SJCRH30 (cell line): ENCODE results near the gene CDK11A. TPM values are rescaled to one million over a fixed set of nuclear protein-coding genes. Genes with fewer than 3 reads are reported as not detected.
A peak's percentile ranks its signal among the peaks of the same experiment; 100 is the strongest.
"Not testable (repeated sequence)": the region's sequence is repeated elsewhere in the genome, so short reads cannot be mapped to it uniquely, and the experiment has no call there.

ENCODE experiments used
- DNase-seq, 2 experiments: peaks; one replicate each; pipeline ENCODE4 v3.0.0-alpha.2; 2015 to 2020
- H3K27ac ChIP-seq: fragments of 250-450 bp; sonication (Bioruptor Pico); 2 replicates; pipeline ENCODE4 v1.5.1; 2020; ENCODE audit warnings: mild to moderate bottlenecking, moderate library complexity
- H3K27me3 ChIP-seq: fragments of 250-450 bp; sonication (Bioruptor Pico); 2 replicates; pipeline ENCODE4 v1.5.1; 2020; ENCODE audit warnings: mild to moderate bottlenecking, moderate library complexity
- H3K36me3 ChIP-seq: fragments of 250-450 bp; sonication (Bioruptor Pico); 2 replicates; pipeline ENCODE4 v1.5.1; 2020; ENCODE audit warnings: mild to moderate bottlenecking, moderate library complexity
- H3K4me1 ChIP-seq: fragments of 250-450 bp; sonication (Bioruptor Pico); 2 replicates; pipeline ENCODE4 v1.5.1; 2020; ENCODE audit warnings: mild to moderate bottlenecking, moderate library complexity
- H3K4me3 ChIP-seq: fragments of 250-450 bp; sonication (Bioruptor Pico); 2 replicates; pipeline ENCODE4 v1.5.1; 2020; ENCODE audit warnings: mild to moderate bottlenecking, moderate library complexity
- H3K9me3 ChIP-seq: fragments of 250-450 bp; sonication (Bioruptor Pico); replicated peaks from 2 replicates; pipeline ENCODE4 v1.5.1; 2020; ENCODE audit warnings: mild to moderate bottlenecking, moderate library complexity
- total RNA-seq: library from RNA; depleted of rRNA; stranded (reverse); fragments of >200 nt; shearing (Covaris generic); gene quantifications from 2 replicates; pipeline ENCODE4 v1.2.3, GENCODE V29; 2014

The CDK11A gene
- total RNA-seq, 1 experiment from 2014 or later: 29.4 TPM

DNA sequence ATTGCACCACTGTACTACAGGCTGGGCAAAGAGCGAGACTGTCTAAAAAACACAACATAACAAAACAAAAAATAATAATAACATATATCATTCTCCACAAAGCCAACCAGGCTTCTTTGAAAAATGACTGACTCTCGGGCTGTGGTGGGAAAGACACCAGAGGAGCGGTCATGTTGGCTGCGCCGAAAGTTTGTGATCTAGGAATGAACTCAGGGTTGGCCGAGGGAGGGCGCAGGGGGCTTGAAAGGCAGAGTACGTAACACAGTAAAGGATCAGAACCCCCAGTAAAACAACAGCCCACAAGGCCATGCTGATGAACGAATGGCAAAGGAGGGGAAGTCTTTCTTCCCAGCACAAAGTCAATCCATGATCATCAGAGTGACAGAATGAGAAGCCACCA is 36.3 kb downstream of the CDK11A start:
- DNase-seq: no peak
- Histone ChIP-seq H3K27ac (no peak overlapping the region), H3K27me3 (no peaks in the 10 kb centered on the region), H3K4me3 (no peak overlapping the region), H3K4me1 (no peaks in the 10 kb centered on the region), H3K9me3 (no peaks in the 10 kb centered on the region), H3K36me3 (0 out of 2 replicates have a peak, but pooled peaks cover 2% of the 10 kb centered on the region)

DNA sequence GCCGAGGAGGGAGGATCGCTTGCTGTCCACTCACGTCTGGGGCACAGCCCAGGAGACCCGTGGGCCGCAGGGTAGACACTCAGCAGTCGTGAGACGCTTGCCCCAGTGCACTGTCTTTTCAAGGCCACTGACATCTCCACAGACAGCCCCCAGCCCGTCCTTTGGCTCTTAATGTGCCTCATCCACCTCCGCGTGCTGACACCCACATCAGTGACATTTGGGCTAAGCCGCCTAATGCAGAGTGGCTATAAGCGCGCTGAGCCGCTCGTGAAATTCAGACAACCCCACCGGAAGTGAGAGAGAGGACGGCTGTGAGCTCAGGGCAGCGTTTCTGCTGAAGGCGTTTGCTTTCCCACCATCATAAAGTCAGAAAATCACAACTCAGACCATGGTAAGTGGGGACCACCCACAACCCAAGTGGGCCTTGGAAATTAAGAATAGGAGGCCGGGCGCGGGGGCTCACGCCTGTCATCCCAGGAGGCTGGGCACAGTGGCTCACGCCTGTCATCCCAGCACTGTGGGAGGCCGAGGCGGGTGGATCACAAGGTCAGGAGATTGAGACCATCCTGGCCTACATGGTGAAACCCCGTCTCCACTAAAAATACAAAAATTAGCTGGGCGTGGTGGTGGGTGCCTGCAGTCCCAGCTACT is 40.0 kb downstream of the CDK11A start:
- Histone ChIP-seq H3K9me3 (no peaks in the 10 kb centered on the region), H3K27ac (no peak overlapping the region), H3K36me3 (0 out of 2 replicates have a peak, but pooled peaks cover 2% of the 10 kb centered on the region), H3K4me3 (no peak overlapping the region), H3K27me3 (no peaks in the 10 kb centered on the region), H3K4me1 (no peaks in the 10 kb centered on the region)
- no peak for DNase-seq

GRCh38 chr1:1683104-1683905 is 40.9 kb downstream of the CDK11A start:
- H3K36me3 ChIP-seq: 0 out of 2 replicates have a peak, but pooled peaks cover 2% of the 10 kb centered on the region
- no peak overlapping the region for H3K27ac ChIP-seq
- H3K27me3 ChIP-seq: no peaks in the 10 kb centered on the region
- no peak overlapping the region for H3K4me3 ChIP-seq
- H3K9me3 ChIP-seq: no peaks in the 10 kb centered on the region
- no peak for DNase-seq
- H3K4me1 ChIP-seq: no peaks in the 10 kb centered on the region

DNA sequence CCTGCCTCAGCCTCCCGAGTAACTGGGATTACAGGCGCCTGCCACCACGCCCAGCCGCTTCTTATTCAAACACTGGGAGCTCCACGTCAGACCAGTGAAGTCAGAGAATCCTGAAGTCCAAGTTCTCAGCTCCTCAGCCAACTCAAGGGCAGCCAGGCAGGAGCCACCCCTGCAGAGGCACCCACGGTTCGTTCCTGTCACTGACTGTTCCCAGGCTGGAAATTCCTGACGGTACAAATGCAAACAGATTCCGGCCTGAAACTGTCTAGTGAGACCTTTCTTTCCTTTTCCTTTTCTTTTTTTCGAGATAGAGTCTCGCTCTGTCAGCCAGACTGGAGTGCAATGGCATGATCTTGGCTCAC is 43.3 kb downstream of the CDK11A start:
- Histone ChIP-seq H3K27me3 (no peaks in the 10 kb centered on the region), H3K27ac (no peak overlapping the region), H3K36me3 (0 out of 2 replicates have a peak, but pooled peaks cover 2% of the 10 kb centered on the region), H3K4me1 (no peaks in the 10 kb centered on the region), H3K9me3 (no peaks in the 10 kb centered on the region), H3K4me3 (no peak overlapping the region)
- no peak for DNase-seq

DNA sequence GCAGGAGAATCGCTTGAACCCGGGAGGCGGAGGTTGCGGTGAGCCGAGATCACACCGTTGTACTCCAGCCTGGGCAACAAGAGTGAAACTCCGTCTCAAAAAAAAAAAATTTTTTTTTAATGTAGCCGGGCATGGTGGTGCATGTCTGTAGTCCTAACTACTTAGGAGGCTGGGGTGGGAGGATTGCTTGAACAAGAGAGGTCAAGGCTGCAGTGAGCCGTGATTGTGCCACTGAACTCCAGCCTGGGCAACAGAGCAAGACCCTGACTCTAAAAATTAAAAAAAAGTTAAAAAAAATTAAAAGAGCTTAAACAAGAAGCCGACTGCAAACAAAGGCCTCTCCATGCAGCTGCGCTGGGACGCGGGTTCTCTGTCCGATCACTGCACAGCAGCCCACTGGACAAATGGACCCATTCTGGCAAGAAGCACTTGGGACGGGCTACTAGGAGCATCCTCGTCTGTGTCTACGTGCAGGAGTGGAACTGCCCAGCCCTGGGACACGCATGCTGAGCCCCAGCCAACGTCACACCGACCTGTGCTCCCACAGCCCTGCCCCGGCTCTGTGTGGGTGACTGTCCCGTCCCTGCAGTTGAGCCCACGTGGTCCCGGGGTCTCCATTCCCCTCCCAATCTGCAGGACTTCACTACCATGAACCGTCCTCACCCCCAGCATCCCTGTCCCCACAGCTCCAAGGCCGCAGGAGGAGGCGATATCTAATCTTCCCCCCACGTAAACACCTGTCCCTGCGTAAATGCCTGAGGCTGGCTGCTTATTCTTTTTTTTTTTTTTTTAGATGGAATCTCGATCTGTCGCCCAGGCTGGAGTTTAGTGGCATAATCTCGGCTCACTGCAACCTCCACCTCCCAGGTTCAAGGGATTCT is 43.9 kb downstream of the CDK11A start:
- Histone ChIP-seq H3K4me3 (no peak overlapping the region), H3K36me3 (0 out of 2 replicates have a peak, but pooled peaks cover 2% of the 10 kb centered on the region), H3K27me3 (no peaks in the 10 kb centered on the region), H3K27ac (no peak overlapping the region), H3K9me3 (no peaks in the 10 kb centered on the region), H3K4me1 (no peaks in the 10 kb centered on the region)
- no peak for DNase-seq

DNA sequence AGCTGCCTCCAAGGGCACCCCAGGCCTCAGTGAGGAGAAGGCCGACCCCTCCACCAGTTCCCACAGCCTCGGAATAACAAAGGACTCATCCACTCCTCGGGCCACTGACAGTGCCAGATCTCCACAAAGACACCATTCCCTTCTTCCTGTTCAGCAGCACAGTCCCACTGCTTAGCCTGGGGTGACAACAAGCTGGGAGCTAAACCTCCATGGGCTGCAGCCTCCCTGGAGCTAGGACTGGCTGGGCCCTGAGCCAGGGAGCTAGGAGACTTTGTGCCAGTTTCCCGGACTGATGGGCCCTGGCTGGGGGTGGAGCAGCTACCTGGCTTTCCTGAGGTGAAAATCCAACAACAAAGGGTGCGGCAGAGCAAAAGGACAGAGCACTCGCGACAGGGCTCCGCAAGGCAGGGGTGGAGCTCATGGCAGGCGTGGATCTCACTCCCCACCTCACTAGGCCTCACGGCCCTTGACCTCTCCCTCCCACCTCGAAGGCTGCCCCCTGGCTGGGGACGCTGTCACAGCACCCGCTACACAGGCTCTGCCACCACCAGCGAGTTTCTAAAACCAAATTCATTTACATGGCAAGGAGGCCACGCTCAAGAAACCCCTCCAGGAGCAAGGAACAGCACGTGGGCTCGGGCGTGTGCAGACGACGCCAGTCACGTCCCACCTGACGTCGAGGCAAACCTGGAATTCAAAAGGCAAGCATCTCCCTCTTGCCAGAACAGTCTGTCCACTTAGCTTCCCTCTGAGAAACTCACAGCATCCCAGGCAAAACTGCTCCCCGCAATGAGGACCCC is 45.4 kb downstream of the CDK11A start:
- DNase-seq: peak in 1 of 2 experiments; percentile 26
- 0 out of 2 replicates have a peak, but pooled peaks cover 2% of the 10 kb centered on the region for H3K36me3 ChIP-seq
- H3K4me3 ChIP-seq: no peak overlapping the region
- no peaks in the 10 kb centered on the region for H3K27me3 ChIP-seq
- no peaks in the 10 kb centered on the region for H3K9me3 ChIP-seq
- H3K27ac ChIP-seq: no peak overlapping the region
- no peaks in the 10 kb centered on the region for H3K4me1 ChIP-seq

DNA sequence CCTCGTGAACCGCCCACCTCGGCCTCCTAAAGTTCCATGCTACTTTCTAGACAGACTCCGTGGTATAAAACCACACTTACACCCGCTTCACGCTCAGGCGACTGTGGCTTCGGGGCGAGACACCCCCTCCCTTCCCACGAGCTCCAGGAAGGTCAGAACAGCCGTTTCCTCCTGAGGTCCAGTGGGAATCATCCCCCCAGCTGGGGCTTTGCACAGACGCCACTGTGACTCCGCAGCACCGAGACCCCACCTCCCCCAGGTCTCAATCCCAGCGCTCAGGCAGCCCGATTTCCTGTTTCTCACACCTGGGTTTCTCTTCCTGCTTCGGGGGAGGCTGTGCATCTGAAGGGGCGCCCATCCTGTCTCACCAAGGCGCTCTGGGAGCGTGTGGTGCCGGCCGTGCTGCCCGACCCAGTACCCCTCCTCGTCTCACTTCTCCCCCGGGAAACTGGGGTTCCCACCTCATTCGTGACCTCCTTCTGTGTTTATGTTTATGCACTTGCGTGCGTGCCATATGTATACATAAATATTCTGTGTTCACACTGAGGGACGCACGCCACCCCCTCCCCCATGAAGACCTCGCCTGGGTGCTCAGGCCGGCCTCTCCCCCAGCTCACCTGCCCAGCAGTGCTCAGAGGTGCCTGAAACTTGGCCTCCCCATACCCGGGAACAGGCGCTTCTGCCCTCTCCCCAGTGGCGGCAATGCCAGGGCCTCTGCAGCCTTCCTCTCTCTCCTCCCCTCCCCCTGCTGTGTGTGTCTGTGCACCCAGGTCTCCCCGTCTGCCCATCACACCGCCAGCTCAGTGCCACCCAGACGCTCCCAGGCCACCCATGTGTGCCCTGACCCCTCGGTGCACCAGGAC is 46.2 kb downstream of the CDK11A start:
- Histone ChIP-seq H3K4me3 (no peak overlapping the region), H3K27me3 (no peaks in the 10 kb centered on the region), H3K9me3 (no peaks in the 10 kb centered on the region), H3K27ac (no peak overlapping the region), H3K36me3 (no peaks in the 10 kb centered on the region), H3K4me1 (no peaks in the 10 kb centered on the region)
- no peak for DNase-seq

DNA sequence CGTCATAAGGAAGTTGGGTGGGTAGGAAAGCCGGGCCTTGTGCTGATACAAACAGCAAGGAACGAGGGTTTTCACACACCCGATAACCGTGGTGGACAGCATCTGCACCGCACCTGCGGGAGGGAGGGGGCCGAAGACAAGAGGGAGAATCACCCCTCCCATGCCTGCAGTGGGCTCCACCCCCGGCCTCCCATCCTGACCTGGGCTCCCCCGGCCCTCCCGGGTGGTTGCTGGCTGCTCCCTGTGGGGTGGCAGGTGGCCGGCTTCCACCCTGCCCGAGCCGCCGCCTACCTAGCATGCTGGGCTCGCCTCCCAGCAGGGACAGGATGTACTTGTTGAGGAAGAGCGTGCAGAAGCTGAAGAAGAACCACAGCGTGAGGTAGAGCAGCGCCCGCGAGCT is 48.1 kb downstream of the CDK11A start:
- DNase-seq, H3K27ac ChIP-seq, H3K4me3 ChIP-seq, H3K4me1 ChIP-seq, H3K27me3 ChIP-seq, H3K9me3 ChIP-seq, H3K36me3 ChIP-seq: not testable (repeated sequence)

DNA sequence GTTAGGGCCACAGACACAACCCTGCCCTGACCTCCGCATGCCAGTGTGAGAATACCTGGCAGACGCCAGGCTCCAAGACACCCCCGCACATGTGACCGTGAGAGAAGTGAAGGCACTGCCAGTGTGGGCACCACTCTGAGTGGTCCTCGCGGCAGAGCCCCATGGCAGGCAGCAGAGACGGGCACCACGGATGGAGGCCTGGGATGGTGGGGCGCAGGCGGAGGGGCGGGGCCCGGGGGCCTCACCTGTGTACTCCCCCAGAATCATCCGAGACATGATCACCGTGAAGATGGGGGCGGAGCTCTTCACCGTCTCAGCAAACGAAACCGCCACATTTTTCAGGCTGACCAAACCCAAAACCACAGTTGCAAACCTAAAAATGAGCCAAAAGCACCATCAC is 48.9 kb downstream of the CDK11A start:
- not testable (repeated sequence) for H3K36me3 ChIP-seq, DNase-seq, H3K27ac ChIP-seq, H3K27me3 ChIP-seq, H3K4me1 ChIP-seq, H3K4me3 ChIP-seq, H3K9me3 ChIP-seq

DNA sequence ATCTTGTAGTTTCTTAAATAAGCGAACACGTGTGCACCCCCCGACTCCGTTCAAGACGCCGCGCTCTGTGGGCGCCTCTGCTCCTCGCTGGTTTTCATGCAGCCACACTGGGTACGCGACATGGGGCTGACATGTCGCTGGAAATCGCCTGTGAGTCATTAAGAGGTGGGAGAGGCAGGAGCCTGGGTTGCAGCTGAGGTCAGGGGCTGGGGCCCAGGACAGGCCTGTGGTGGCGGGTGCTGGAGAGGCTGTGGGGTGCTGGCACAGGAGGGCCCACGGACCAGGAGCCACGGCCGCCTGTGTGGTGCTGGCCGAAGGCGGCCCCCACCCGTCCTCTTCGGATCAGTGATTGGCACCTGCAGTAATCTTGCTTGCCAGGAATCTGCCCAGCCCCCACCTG is 49.4 kb downstream of the CDK11A start:
- not testable (repeated sequence) for H3K27ac ChIP-seq, DNase-seq, H3K4me1 ChIP-seq, H3K4me3 ChIP-seq, H3K36me3 ChIP-seq, H3K27me3 ChIP-seq, H3K9me3 ChIP-seq

GRCh38 chr1:1672181-1672965 is 51.8 kb downstream of the CDK11A start:
- H3K4me3 ChIP-seq: no peak overlapping the region

DNA sequence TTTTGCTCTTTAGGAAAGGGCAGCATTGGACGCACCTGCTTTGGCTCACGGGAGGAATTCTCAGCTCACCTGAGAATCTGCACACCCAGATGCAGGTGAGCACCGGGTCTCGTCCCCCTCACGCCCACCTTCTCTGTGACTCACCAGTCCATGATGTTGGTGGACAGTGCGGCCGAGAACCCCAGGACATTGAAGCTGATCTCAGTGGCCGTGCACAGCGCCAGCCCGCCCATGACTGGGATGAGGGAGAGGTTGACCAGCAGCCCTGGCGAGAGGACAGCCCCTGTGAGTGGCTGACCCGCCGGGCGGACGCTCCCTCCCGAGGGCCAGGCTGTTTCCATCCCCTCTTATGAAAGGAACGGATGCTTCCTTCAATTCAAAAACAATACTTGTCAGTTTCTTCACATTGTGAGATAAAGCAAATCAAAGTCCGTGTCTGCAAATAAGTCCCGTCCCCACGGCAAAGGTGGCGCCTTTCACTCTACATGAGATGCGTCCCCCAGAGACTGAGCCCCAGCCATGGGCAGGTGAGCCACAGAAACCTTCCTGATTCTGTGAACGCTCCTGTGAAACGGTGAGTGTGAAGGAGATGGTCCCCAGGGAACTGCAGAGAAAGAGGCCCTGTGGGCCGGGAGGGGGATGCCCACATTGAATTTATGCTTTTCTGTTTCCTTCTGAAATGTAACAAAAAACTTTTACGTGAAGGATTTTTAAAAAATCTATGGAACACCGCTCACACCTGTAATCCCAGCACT is 52.6 kb downstream of the CDK11A start:
- no peak overlapping the region for H3K27ac ChIP-seq
- H3K4me1 ChIP-seq: no peaks in the 10 kb centered on the region
- H3K36me3 ChIP-seq: peaks cover 9% of the 10 kb centered on the region
- no peak for DNase-seq
- H3K4me3 ChIP-seq: no peak overlapping the region
- H3K9me3 ChIP-seq: no peaks in the 10 kb centered on the region
- H3K27me3 ChIP-seq: no peaks in the 10 kb centered on the region

More at GRCh38 chr1:1672181-1672965, 51.8 kb downstream of the CDK11A start:
- no peaks in the 10 kb centered on the region for H3K4me1 ChIP-seq
- no peaks in the 10 kb centered on the region for H3K9me3 ChIP-seq
- no peak for DNase-seq
- H3K27ac ChIP-seq: no peak overlapping the region
- no peaks in the 10 kb centered on the region for H3K27me3 ChIP-seq
- peaks cover 7% of the 10 kb centered on the region for H3K36me3 ChIP-seq
